NCI-H2107 treated with DMSO at 0.1 percent for 48 hours (cell line): ENCODE data around the gene POGLUT3.
A peak's percentile ranks its signal among the peaks of the same experiment; 100 is the strongest.

ENCODE experiments used
- DNase-seq: peaks from one replicate; lab custom pipeline; 2025; ENCODE audit not compliant: unreplicated experiment; lab: John Stamatoyannopoulos, UW

POGLUT3 gene

GRCh38 chr11:108501396-108501795 is 3.2 kb upstream of the POGLUT3 start:
- DNase-seq = no peak

GRCh38 chr11:108500721-108501120 is 2.5 kb upstream of the POGLUT3 start:
- DNase-seq = no peak

- no peak for DNase-seq
These were observed 2.0 kb upstream of the POGLUT3 start for GRCh38 chr11:108500169-108500568.

- DNase-seq = no peak
These were observed 728 bp upstream of the POGLUT3 start for GRCh38 chr11:108498816-108499408.

GRCh38 chr11:108497317-108498045 is 703 bp downstream of the POGLUT3 start:
- peak; percentile 75 for DNase-seq

- no peak for DNase-seq
These were observed 1.4 kb downstream of the POGLUT3 start for GRCh38 chr11:108496643-108497256.

- no peak for DNase-seq
These were observed 2.9 kb downstream of the POGLUT3 start for GRCh38 chr11:108495326-108495725.

GRCh38 chr11:108494182-108494581 is 4.0 kb downstream of the POGLUT3 start:
- DNase-seq = no peak

- DNase-seq = no peak
These were observed 6.2 kb downstream of the POGLUT3 start for GRCh38 chr11:108491936-108492335.

GRCh38 chr11:108486828-108487227 is 11.4 kb downstream of the POGLUT3 start:
- no peak for DNase-seq

- no peak for DNase-seq
These were observed 11.9 kb downstream of the POGLUT3 start for GRCh38 chr11:108486331-108486730.

- no peak for DNase-seq
These were observed 15.0 kb downstream of the POGLUT3 start for GRCh38 chr11:108483163-108483562.

- no peak for DNase-seq
These were observed 23.3 kb downstream of the POGLUT3 start for GRCh38 chr11:108474664-108475463.

- no peak for DNase-seq
These were observed 25.5 kb downstream of the POGLUT3 start for GRCh38 chr11:108472681-108473080.

- DNase-seq = no peak
These were observed 29.7 kb downstream of the POGLUT3 start for GRCh38 chr11:108468478-108468864.

GRCh38 chr11:108467091-108467823 is 30.9 kb downstream of the POGLUT3 start, which contains the start of gene C11orf65:
TSS of gene C11orf65 (minus strand) at chr11:108467529. CDS start at chr11:108461559, 5,970 bp downstream.
- peak; percentile 97 for DNase-seq

- no peak for DNase-seq
These were observed 31.8 kb downstream of the POGLUT3 start for GRCh38 chr11:108466405-108466804.

GRCh38 chr11:108453207-108453835 is 44.9 kb downstream of the POGLUT3 start:
- no peak for DNase-seq
